ENCODE data around the gene EMX1. TPM values are rescaled to one million over a fixed set of nuclear protein-coding genes. Genes with fewer than 3 reads are reported as not detected.

Gene EMX1
- total RNA-seq, 4 donors from 2014 or later: 0.26 TPM; not detected in 3

DNA sequence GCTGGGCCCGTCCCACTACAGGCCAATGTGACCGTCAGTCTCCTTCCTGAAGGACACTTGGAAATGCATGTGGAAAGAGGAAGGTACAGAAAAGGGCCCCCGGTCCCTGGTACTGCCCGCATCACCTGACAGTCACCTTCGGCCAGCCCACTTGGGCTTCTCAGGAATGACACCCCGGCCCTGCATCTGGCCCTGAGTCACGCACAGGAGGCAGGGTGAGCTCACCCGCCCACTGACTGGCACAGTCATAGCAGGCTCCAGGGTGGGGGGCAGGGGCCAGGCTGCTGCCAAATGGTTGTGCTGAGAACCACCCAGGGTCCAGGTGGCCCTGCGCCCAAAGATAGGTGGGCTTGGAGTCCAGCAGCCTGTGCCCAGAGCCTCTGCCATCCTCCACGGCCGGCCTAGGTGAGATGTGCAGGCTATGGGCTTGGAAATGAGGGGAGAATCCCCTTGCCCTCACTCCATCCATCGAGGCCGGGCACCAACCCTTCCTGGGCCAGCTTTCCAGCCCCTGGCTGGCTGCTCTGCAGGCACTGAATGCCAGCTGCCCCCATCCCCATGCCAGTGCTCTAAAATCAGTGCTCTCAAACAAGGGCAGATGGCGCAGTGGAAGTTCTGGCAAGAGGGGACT lies 14.1 kb downstream of the EMX1 start:
- no peak overlapping the region for H3K4me3 ChIP-seq (ENCODE audit: low read depth, poor library complexity, severe bottlenecking)
- 87 to 91% methylated on average over 12 to 14 of the region's 14 CpGs for WGBS, 2 donors
- TF ChIP-seq POLR2A (IDR thresholded peaks at IDR 0.05): no peak
- TF ChIP-seq, protein P1, sequence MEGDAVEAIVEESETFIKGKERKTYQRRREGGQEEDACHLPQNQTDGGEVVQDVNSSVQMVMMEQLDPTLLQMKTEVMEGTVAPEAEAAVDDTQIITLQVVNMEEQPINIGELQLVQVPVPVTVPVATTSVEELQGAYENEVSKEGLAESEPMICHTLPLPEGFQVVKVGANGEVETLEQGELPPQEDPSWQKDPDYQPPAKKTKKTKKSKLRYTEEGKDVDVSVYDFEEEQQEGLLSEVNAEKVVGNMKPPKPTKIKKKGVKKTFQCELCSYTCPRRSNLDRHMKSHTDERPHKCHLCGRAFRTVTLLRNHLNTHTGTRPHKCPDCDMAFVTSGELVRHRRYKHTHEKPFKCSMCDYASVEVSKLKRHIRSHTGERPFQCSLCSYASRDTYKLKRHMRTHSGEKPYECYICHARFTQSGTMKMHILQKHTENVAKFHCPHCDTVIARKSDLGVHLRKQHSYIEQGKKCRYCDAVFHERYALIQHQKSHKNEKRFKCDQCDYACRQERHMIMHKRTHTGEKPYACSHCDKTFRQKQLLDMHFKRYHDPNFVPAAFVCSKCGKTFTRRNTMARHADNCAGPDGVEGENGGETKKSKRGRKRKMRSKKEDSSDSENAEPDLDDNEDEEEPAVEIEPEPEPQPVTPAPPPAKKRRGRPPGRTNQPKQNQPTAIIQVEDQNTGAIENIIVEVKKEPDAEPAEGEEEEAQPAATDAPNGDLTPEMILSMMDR (IDR thresholded peaks at IDR 0.05): no peak
- no peak for DNase-seq (ENCODE audit: low spot score in 2 of 2)
- intact Hi-C loops (cut with DNase I; ENCODE audit: low total_unique reads): no loop called here

DNA sequence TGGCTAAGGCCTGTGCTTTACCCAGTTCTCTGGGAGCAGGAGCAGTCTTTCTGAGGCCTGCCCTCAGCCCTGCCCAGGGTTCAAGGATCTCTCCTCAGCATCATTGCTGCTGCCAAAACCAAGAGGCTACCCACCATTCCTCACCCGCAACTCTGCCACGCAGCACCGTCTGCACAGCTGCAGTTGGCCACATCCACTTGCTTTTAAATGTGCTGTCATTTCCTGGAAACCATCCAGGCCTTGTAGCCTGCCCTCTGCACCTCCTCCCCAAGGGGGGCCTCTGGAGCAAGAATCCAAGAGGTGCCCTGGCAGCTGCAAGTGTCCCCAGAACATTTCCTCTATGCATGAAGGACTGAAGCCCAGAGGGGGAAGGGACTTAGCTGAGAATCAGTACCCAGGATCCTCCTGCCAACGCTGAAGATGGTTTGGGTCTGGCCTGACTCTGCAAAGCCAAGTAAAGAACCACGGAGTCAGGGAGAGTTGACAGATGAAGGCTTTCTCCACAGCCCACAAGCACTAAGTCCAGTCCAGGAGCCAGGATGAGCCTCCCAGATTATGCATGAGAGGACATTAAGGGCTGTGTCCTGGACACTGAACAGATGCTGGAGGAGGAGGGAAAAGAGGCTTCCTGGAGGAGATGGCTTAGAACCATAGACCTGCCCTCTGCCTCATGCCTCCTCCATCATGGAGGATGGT lies 14.9 kb downstream of the EMX1 start:
- no peak for DNase-seq (ENCODE audit: low spot score in 2 of 2)
- intact Hi-C loops (cut with DNase I; ENCODE audit: low total_unique reads): no loop called here
- H3K4me3 ChIP-seq (ENCODE audit: low read depth, poor library complexity, severe bottlenecking): no peak overlapping the region
- TF ChIP-seq, protein P1 (IDR thresholded peaks at IDR 0.05): no peak
- TF ChIP-seq POLR2A (IDR thresholded peaks at IDR 0.05): no peak
- 44 to 63% methylated on average over 4 to 5 of the region's 5 CpGs for WGBS, 2 donors

DNA sequence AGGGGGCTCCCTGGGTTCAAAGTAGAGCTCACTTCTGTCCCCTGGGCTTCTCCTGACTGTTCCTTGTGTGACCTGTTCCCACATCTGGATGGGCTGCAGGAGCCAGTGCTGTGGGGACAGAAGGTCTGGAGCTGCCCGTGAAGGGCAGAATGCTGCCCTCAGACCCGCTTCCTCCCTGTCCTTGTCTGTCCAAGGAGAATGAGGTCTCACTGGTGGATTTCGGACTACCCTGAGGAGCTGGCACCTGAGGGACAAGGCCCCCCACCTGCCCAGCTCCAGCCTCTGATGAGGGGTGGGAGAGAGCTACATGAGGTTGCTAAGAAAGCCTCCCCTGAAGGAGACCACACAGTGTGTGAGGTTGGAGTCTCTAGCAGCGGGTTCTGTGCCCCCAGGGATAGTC lies 15.5 kb downstream of the EMX1 start:
- no peak overlapping the region for H3K4me3 ChIP-seq (ENCODE audit: low read depth, poor library complexity, severe bottlenecking)
- no peak for TF ChIP-seq POLR2A (IDR thresholded peaks at IDR 0.05)
- TF ChIP-seq, protein P1 (IDR thresholded peaks at IDR 0.05): no peak
- no peak for DNase-seq (ENCODE audit: low spot score in 2 of 2)
- intact Hi-C loops (cut with DNase I; ENCODE audit: low total_unique reads): no loop called here
- WGBS, 2 donors: 88 to 89% methylated on average over 4 of the region's 4 CpGs

DNA sequence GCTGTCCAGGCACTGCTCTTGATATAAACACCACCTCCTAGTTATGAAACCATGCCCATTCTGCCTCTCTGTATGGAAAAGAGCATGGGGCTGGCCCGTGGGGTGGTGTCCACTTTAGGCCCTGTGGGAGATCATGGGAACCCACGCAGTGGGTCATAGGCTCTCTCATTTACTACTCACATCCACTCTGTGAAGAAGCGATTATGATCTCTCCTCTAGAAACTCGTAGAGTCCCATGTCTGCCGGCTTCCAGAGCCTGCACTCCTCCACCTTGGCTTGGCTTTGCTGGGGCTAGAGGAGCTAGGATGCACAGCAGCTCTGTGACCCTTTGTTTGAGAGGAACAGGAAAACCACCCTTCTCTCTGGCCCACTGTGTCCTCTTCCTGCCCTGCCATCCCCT lies 15.9 kb downstream of the EMX1 start:
- 86 to 92% methylated on average over 5 of the region's 5 CpGs for WGBS, 2 donors

DNA sequence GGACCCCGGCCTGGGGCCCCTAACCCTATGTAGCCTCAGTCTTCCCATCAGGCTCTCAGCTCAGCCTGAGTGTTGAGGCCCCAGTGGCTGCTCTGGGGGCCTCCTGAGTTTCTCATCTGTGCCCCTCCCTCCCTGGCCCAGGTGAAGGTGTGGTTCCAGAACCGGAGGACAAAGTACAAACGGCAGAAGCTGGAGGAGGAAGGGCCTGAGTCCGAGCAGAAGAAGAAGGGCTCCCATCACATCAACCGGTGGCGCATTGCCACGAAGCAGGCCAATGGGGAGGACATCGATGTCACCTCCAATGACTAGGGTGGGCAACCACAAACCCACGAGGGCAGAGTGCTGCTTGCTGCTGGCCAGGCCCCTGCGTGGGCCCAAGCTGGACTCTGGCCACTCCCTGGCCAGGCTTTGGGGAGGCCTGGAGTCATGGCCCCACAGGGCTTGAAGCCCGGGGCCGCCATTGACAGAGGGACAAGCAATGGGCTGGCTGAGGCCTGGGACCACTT lies 16.4 kb downstream of the EMX1 start:
- TF ChIP-seq, protein P1 (IDR thresholded peaks at IDR 0.05): no peak
- DNase-seq (ENCODE audit: low spot score in 2 of 2): no peak
- 88 to 89% methylated on average over 12 of the region's 12 CpGs for WGBS, 2 donors
- intact Hi-C loops (cut with DNase I; ENCODE audit: low total_unique reads): no loop called here
- H3K4me3 ChIP-seq (ENCODE audit: low read depth, poor library complexity, severe bottlenecking): no peak overlapping the region

More for the DNA sequence above, 15.9 kb downstream of the EMX1 start:
- no peak for DNase-seq (ENCODE audit: low spot score in 2 of 2)
- no peak overlapping the region for H3K4me3 ChIP-seq (ENCODE audit: low read depth, poor library complexity, severe bottlenecking)
- intact Hi-C loops (cut with DNase I; ENCODE audit: low total_unique reads): no loop called here
- TF ChIP-seq POLR2A (IDR thresholded peaks at IDR 0.05): no peak

DNA sequence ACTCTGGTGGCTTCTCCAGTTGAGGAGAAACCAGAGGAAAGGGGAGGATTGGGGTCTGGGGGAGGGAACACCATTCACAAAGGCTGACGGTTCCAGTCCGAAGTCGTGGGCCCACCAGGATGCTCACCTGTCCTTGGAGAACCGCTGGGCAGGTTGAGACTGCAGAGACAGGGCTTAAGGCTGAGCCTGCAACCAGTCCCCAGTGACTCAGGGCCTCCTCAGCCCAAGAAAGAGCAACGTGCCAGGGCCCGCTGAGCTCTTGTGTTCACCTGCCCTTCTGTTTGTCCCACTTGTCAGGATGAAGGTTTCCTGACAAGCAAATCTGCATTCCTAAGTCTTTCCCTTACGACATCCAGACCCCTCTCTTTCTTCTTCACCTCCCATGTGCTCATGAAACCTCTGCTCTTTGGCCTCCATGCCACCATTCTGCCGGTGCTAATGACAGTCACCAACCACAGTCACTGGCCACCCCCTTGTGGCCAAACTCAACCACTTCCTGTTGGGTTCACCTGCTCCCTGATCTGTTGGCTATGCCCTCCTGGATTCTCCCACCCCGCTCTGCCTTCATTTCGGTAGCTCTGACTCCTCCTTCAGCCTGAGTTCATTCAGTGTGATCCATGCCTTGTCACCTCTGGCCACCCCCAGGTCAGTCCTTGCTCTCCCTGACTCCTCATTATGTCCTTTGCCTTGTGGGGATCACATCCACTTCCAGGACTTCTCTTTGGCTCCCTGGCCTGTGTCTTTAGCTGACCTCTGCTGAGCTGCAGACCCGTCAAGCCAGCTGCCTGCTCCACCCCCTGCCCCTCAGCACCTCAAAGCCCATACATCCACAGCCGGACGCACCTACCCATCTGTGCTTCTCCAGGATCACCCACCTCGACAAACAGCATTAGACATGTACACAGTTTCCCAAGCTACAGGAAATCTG lies 17.6 kb downstream of the EMX1 start:
- no peak overlapping the region for H3K4me3 ChIP-seq (ENCODE audit: low read depth, poor library complexity, severe bottlenecking)
- WGBS, 2 donors: 59 to 73% methylated on average over 14 of the region's 14 CpGs
- intact Hi-C loops (cut with DNase I; ENCODE audit: low total_unique reads): no loop called here
- TF ChIP-seq, protein P1 (IDR thresholded peaks at IDR 0.05): no peak
- TF ChIP-seq POLR2A (IDR thresholded peaks at IDR 0.05): no peak
- DNase-seq (ENCODE audit: low spot score in 2 of 2): no peak

Measured in lower leg skin (tissue), 4 donors.